Ureter (tissue), 1 donor: ENCODE measurements around the gene HGFAC. TPM values are rescaled to one million over a fixed set of nuclear protein-coding genes. Genes with fewer than 3 reads are reported as not detected.
A peak's percentile ranks its signal among the peaks of the same experiment; 100 is the strongest.

ENCODE experiments used
- DNase-seq: peaks from one replicate; pipeline ENCODE4 v3.0.0-alpha.2; 2020; ENCODE audit warnings: low spot score
- total RNA-seq: library from RNA; stranded (reverse); gene quantifications from one replicate; pipeline ENCODE4 v1.2.4, GENCODE V29; 2023
- donor health status: DM: yes; HTN: yes; CAD: no.

The HGFAC gene
- total RNA-seq, result not detected

DNA sequence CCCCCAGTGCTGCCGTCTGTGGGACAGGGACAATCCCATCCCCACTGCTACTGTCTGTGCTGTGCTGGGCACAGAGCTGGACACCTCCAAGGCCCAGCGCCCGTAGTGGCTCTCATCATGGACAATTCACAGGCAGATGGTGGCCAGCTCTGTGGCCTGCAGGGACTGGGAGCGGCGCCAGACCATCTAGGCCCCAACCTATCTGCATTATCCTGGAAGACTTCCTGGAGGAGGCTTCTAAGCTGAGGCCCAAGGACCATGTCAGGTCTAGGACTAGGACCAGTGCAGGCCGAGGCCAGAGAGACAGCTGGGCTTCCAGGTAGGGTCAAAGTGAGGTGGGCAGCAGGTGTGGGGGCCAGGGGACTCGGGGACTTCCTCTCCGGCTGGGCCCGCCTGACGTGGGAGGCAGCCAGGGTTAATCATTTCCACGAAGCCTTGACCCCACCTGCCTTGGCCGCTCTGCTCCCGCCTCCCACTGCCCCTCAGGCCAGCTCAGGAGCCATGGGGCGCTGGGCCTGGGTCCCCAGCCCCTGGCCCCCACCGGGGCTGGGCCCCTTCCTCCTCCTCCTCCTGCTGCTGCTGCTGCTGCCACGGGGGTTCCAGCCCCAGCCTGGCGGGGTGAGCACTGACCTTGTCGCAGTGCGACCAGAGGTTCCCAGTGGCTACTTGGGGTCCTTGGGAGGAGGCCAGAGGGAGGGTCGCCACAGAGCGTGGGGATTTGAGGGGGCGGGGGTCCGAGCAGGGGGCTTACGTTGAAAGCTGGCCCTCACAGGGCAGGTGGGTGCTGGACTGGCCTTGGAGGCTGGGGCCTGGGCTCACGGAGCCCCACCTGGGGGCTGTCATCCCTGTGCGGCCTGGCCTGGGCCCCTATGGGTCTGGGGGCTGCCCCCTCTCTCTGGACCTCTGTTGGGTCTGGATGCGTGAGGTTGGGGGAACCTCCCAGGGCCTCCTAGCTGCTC, at the start of gene HGFAC:
TSS of gene HGFAC (plus strand) at position 468 of the 959 bp plus-strand sequence. CDS start at position 502, 34 bp downstream.
- no peak for DNase-seq

DNA sequence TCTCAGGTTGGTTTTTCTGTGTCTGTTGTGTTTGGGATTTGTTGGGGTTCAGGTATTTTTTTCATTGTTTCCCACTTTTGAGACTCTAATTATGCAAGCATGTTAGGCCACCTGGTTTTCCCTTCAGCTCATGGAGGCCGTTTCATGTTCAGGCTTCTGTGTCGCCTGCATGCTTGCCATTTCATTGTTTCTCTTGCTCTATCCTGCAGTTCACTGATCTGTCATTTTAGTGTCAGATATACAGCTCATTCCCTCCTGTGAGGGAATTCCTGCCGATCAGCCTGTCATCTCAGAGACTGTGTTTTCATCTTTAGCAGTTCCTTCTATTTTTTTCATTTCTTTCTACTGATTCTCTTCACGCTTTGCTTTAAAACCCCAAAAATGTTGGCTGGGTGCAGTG, 49.4 kb upstream of the HGFAC start:
- no peak for DNase-seq

DNA sequence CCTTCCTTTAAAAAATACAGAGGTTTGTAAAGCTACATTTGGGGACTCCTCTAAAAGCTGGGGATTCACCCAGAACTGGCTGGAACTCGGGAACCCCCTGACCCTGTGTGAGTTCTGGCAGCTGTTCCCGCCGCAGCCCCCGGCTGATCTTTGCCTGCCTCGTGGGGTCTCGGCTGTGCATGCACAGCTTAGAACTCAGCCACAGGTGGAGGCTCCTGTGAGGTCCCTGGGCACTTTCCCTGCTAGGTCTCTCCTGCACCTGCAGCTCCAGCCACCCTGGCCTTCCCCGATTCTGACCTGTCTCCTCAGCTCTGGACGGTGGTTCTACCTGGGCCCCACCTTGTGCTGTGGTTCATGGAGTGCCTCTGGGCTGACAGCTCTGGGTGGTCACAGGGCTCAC, 48.6 kb upstream of the HGFAC start:
- DNase-seq, result peak; percentile 22

DNA sequence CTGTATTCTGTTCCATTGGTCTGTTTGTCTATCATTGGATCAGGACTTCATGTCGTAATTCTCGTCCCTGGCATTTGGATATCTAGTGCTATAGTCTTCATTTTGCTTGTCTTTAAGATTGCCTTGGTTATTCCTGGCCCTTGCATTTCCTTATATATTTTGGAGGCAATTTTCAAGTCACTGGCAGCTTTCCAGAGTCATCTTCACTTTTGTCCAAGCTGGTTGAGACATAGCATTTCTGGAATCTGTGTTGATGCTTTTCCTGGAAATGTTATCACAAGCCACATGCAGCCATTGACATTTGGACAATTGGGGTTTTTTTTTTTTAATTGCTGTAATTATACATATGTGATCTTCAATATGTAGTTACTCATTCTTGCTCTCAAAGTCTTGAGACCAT, 45.2 kb upstream of the HGFAC start:
- no peak for DNase-seq

DNA sequence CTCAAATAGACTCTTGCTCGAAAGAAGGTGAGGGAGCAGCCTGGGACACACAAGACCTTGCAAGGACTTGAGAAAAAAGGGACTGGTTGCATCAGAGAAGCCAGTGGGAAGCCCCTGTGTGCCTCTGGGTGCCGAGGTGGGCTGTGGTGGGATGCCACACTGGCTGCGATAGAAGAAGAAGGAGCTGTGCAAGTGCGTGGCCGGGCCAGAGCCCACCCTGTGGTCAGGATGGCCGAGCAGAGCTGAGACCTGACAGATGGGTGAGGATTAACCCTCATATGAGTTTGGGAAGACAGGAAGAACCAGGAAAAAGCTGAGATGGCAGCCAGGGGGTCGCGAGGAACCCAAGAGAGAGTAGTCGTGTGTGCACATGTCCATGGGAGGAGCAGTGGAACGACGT, 44.6 kb upstream of the HGFAC start:
- DNase-seq, result no peak

DNA sequence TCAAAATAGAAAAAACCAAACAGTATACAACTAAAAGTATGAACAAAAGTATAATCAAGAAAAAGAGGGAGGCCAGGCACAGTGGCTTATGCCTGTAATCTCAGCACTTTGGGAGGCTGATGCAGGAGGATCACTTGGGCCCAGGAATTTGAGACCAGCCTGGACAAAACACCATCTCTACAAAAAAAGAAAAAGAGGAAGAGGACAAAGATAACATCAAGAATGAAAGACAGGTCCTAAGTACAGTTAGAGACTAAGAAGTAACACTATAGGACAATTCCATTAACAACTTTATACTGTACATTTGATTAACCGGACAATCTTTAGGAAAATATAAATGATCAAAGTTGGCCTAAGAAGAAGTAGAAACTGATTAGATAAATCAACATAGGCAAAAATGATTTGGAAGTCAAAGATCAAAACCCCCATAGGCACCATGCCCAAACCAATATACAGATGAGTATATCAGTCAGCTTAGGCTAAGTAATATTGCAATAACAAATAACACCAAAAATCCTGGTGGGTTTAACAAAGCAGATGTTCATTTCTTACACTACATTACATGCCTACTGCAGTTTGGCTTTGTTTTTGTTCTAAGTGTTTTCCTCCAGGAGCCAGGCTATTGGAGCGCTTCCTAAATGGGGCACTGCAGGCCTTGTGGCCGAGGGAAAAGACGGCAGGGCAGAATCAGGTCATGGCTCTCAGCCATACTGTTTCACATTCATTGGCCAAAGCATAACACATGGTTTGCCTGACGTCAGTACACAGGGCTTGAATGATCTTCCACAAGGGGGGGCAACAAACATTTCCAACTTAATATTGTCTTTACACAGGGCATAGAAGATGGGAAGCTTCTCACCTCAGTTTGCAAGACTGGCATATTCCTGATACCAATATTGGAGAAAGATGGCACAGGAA, 42.2 kb upstream of the HGFAC start:
- DNase-seq, result no peak

DNA sequence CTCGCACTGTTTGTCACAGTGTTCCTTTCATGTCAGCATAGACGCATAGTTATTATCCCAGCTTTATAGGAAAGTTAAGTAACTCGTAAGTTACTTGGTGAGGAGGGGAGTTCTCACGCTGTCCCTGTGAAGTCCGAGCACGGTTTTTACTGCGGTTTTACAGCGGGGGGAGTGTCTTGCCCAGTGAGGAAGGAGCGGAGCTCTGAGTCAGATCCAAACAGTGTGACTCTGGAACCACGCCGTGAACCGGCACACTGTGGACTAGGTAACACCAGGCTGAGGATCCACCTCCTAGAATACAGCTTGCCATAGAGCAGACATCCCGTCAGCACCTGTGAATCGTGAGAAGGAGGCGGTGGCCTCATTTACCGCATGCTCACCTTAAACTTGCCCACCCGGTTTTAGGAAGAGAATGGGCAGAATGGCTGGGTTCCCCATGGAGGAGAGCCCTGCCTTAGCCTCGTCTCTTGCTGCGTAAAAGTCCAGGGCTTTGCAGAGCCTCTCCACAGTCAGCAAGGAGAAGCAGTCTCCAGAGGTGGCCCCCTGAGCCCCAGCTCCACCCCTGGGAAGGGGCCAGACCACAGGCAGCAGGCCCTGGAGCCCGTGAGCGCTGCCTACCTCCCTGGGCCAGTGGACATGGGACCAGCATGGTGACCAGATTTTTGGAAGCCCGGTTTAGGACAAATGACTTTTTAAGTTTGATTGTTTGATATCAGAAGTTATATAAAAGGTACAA, 40.2 kb upstream of the HGFAC start:
- DNase-seq, result peak; percentile 27

DNA sequence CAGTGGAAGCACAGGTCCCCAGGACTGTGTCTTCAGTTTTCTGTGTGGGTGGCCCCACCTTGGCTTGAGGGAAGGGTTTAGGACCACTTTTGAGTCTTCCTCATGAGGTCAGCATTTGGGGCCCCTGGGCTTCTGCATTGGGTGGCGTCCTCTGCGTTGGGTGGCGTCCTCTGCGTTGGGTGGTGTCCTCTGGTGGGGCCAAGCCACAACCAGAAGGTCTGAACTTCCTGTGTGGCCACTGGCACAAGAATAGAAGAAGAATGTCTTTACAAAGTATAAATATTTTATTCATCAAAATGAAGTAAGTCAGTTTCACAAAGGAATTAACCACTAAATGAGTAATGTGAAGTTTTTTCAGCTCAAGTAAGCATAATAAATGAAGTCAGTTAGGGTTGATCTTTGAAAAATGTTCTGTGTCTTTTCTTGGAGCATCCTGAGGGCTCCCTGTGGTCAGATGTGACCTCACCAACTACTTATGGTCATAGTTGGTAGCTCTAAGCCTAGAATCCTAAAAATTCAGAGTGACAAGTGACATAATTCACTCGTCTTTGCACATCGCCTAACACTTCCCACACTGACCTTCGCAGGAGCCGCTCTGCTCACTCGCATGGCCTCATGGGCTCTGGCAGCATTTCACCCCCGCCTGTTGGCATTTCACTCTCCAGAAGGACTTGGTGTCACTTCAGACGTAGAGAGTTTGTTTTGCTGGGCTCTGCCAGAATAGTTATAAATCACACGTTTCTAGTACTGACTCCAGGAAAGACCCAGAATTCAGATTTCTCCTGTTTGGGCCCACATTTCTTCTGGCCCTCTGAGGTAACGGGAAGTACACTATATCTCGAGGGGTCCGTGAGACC, 39.0 kb upstream of the HGFAC start:
- DNase-seq, result peak; percentile 35

DNA sequence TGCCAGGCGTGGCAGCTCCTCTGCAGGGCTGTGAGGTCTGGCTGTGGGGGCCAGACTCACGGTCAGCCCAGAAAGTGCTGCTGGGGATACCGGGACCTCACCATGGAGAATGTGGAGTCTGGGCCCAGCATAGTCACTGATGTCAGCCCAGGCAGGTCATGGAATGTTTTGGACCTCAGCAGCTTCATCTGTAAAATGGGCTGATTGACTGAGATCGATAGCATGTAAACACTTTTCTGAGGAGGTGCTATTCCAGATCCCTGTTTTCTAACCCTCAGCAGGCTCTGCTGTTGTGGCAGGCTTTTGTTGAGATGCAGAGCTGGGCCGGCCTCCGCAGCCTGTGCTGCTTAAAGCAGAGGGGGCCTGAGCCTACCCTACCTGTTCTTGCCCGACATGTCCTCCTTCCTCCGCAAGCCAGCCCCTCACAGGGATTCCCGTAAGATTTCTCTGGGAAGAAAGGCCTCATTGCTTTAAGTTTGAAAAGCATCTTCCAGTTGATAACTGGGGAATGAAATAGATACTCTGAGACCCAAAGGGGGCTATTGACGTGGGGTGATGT, 38.3 kb upstream of the HGFAC start:
- no peak for DNase-seq

DNA sequence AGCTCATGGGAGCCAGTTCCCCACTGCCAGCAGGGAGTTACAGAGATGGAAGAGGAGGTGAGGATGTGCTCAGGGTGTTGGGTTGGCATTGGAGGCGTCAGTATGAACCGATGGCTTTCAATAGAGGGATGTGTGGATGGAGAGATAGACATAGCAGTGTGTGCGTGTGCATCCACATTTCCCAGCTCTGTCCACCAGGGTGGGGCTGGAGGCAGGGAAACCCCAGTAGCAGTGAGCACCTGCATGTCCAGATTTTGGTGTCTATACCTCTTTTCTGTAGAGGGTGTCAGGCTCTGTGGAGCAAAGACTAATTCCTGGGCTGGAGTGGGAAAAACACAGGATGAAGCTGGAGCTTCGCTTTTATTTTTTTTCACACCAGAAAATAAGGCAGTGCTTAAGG, 37.2 kb upstream of the HGFAC start:
- DNase-seq, result no peak

DNA sequence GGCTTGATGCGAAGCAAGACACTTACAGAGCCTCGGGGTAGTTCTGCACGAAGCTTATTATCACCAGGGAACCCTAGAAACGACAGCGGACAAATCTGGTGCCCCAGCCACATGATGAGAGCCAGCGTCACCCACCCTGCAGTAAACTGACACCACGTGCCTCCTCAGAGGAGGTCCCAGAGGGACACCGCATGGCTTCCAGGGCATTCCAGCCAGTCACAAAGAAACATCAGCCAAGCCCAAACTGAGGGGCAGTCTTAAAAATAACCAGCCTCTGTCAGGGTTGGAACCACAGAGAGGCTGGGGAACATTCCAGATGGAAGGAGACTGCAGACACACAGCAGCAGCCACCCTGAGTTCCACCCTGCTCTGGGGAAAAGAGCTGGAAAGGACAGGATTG, 36.6 kb upstream of the HGFAC start:
- no peak for DNase-seq

DNA sequence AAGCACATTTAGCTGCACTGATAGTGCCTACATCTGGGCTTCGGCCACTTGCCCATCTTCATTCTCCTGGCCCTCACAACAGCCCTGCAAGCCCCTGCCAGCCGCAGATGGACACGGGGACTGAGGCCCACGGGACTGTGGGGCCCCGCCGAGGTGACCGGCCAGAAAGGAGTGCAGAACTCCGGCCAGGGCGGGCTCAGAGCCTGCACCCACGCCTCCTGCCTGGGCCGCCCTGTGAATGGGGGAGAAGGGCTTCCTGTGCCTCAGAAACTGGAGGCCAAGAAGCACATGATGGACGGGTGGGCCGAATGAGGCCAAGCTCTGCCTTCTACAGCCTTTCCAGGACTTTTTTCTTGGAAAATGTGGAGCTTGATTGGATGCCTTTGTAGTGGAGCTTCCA, 35.7 kb upstream of the HGFAC start:
- no peak for DNase-seq

DNA sequence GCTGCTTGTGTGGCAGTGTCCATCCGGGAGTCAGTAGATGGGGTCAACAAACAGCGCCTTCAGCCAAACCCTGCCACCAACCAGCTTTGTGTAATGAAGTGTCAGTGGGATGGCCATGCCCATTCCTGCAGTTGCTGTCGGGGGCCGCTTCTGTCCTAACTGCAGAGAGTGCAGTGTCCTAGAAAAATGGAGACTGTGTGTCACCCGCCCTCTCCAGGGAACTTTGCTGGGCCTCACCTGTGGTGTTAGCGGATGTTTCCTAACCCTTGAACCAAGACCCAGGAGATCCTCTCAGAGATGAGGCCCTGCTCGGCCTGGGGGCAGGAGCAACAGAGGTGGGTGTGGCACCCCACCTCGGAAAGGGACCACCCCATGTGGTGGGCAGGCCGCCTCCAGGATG, 35.3 kb upstream of the HGFAC start:
- DNase-seq, result no peak

DNA sequence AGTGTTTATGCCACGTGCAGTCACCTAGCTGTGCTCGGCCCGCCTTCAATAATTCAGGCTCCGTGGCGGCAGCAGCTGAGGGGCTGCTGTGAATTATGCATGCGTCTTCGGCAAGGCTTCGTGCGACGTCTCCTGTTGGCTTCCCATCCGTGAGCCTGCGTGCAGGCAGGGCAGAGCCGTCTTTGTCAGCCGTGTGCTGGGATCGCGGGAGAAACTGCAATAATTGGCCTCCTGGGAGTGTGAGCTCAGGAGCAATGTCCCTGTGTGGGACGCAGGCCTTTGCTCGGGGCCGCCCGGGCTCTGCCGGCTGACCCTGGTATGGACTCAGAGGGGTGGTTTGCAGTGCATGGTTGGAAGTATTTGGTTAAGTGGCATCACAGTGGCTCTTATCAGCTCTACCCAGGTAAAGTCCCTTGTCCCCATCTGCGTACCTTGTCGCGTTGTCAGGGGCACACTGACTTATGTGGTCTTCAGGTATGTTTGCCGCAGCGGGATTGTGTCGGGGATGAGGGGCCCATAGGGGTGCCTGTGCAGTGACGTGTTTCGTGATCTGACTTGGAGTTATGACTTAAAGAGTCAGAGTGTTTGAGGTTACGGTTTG, 34.5 kb upstream of the HGFAC start:
- DNase-seq, result no peak

DNA sequence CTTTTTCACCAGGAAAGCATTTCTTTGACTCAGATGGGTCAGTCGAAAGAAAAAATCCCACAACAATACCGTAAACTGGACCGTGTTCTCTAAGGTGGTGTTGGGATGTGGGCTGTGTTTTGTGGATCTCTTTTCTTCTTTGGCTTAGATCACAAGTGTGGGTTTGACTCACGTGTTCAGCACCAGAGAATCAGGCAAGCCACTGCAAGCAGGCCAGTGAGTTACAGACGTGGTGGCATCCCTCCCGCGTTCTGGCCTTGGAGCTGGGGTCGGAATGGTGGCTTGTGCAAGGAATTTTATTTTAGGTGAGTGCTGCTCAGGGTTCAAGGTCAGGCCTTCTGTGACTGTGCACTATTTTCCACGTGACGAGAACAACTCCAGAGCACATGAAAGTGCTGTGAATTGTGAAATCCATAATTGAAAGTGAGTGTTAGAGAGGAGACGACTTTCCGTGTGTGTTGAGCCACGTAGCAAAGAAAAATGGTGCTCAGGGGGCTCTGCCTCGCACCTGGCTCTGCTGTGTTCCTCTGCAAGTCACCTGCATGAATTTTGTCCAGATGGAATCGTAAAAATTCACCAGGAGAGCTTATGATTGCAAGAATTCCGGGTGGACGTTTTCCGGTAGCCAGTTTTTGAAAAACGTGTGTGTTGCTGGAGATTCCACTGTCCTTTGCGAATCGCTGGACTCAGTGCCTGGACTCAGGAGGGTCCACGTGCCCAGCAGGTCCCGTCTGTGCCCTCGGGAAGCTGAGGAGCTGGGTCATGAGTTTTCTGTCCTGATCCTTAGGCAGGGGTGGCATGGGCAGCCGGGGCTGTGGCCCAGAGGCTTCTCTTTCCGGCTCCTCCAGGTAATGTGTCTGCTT, 33.6 kb upstream of the HGFAC start:
- DNase-seq, result no peak

DNA sequence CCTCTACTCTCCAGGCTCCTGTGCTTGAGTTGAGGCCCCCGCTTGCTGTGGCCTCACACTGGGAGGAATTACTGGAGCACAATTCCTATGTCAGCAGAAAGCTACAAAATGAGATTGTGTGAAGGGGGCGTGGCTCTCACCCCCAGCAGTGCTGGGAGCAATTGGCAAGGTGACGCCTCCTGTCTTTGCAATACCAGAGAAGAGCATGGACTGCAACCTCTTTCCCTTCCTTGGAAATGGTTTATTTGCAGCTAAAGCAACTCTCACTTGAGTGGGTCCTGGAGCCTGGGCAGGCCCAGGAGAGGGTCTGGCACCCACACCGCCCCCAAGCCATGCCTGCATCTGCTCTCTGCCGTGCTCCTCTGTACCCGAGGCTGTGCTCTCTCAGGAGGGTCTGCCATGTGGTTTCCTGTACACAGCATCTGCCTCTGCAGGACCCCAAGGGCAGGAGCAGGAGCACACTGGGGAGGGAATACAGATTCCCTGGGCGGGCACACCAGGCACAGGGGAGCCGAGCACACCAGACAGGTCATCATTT, 32.9 kb upstream of the HGFAC start:
- DNase-seq, result no peak

DNA sequence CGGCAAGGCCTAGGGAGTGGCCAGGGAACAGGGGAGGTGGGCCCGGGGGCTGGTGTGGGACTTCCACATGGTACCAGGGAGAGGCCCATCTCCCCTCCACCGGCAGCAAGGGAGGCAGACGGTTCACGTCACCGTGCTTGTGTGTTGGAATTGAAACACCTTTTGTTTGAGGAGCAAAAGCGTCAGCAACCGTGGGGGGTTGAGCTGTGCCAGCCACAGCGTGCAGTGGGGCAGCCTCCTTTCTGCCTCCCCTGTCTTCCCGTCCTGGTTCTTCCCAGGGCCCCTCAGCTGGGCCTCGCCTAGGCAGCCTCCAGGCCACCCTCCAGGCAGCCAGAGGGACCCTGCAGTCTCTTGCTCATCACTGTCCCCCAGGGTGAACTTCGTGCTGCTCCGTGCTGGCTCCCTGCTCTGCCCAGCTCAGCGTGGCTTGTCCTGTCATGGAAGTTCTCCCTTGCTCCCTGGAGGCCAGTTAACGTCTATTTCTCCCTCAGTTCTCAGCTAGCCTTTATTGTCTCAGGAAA, 32.1 kb upstream of the HGFAC start:
- DNase-seq, result no peak

DNA sequence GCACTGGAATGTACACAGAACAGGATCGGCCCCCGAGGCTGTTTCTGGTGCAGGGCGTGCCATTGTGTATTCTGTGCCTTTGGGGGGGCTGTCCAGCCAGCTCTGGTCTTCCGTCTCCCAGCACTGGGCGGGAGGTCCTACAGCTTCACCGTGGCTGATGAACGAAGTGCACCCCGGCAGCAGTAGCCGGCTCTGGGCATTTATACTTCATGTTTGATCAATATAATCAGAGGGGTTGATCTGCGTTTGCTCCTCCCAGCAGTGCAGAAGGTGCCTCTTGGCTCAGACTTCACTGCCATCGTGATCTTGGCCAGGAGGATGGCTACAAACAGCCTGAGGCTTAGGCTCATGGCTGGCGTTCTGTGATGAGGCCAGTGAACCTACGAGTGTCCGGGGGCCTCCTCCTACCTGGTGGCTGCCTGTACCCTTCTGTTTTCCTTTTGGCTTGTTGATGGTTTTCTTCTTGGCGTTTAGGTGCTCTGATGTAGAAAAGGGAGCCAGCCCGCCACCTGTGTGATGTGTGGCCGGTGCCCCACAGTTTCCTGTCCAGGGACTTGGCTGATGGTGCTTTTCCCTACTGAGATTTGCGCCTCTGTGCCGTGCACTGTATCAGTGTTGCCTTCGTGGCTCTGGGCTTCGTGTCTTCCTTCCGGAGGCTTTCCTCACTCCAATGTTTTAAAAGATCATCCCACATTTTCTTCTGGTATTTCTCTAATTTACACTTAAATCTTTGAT, 31.2 kb upstream of the HGFAC start:
- DNase-seq, result no peak
